PC-3 (cell line): ENCODE results near the gene GCAT. TPM values are rescaled to one million over a fixed set of nuclear protein-coding genes. Genes with fewer than 3 reads are reported as not detected.

Experiments
- ATAC-seq: fragments of 200-7000 bp; cut with Tn5 transposase; 2 replicates; pipeline ENCODE4 v1.9.1; 2020; ENCODE audit warnings: mild to moderate bottlenecking, moderate library complexity
- BruUV-seq: library from RNA; stranded (reverse); fragments of 400-500 nt; replicated peaks from 2 replicates; lab custom pipeline; 2021; lab: Mats Ljungman, UMichigan
- CTCF ChIA-PET: fragments of 300-600 bp; sonication (Branson Sonifier 250); formaldehyde crosslinking; loops from one replicate; lab custom pipeline; 2022; ENCODE audit warnings: antibody characterized with exemption; lab: Charles Lee
- POLR2A ChIA-PET: fragments of 300-600 bp; sonication (Branson Sonifier 250); formaldehyde crosslinking; loops from one replicate; lab custom pipeline; 2022; ENCODE audit warnings: antibody characterized with exemption; ENCODE audit not compliant: unreplicated experiment; lab: Charles Lee
- DNase-seq: peaks from one replicate; pipeline ENCODE4 v3.0.0-alpha.2; 2015
- H2AFZ ChIP-seq: fragments of 300-600 bp; sonication (generic); 2 replicates; pipeline ENCODE4 v1.6.0; 2016; ENCODE audit warnings: antibody characterized with exemption, low read length
- H3F3A ChIP-seq: fragments of 300-600 bp; sonication (generic); one replicate; pipeline ENCODE4 v1.6.0; 2017; ENCODE audit warnings: antibody characterized with exemption, low read length, control low read depth, mild to moderate bottlenecking; ENCODE audit not compliant: unreplicated experiment
- H3K27ac ChIP-seq: fragments of 300-600 bp; sonication (generic); 2 replicates; pipeline ENCODE4 v1.5.1; 2016; ENCODE audit warnings: mild to moderate bottlenecking, low read length
- H3K27me3 ChIP-seq: fragments of 300-600 bp; sonication (generic); 2 replicates; pipeline ENCODE4 v1.6.1; 2016; ENCODE audit warnings: low read length, mixed read lengths
- H3K36me3 ChIP-seq: fragments of 300-600 bp; sonication (generic); 2 replicates; pipeline ENCODE4 v1.6.1; 2016; ENCODE audit warnings: low read depth, mixed run types, low read length, mixed read lengths
- H3K4me1 ChIP-seq: fragments of 300-600 bp; sonication (generic); 2 replicates; pipeline ENCODE4 v1.5.1; 2016; ENCODE audit warnings: low read length; ENCODE audit not compliant: insufficient read depth
- H3K4me2 ChIP-seq: fragments of 300-600 bp; sonication (generic); 2 replicates; pipeline ENCODE4 v1.6.0; 2016; ENCODE audit warnings: low read length
- H3K4me3 ChIP-seq: fragments of 300-600 bp; sonication (generic); 2 replicates; pipeline ENCODE4 v1.5.1; 2016; ENCODE audit warnings: mild to moderate bottlenecking, low read length, mixed read lengths
- H3K79me2 ChIP-seq: fragments of 300-600 bp; sonication (generic); 2 replicates; pipeline ENCODE4 v1.6.1; 2017; ENCODE audit warnings: low read length, mixed read lengths
- H3K9ac ChIP-seq: fragments of 300-600 bp; sonication (generic); 2 replicates; pipeline ENCODE4 v1.6.0; 2016; ENCODE audit warnings: mild to moderate bottlenecking, low read length
- H3K9me2 ChIP-seq: fragments of 300-600 bp; sonication (generic); replicated peaks from 2 replicates; pipeline ENCODE4 v1.6.1; 2016; ENCODE audit warnings: mixed run types, low read length, mixed read lengths
- H3K9me3 ChIP-seq: fragments of 300-600 bp; sonication (generic); 2 replicates; pipeline ENCODE4 v1.6.1; 2016; ENCODE audit warnings: low read length, mixed read lengths
- H4K20me1 ChIP-seq: fragments of 300-600 bp; sonication (generic); 2 replicates; pipeline ENCODE4 v1.6.1; 2016; ENCODE audit warnings: low read length, mixed read lengths
- EZH2 ChIP-seq: fragments of 300-600 bp; sonication (generic); IDR thresholded peaks from one replicate; pipeline ENCODE4 v1.6.1; 2017; ENCODE audit warnings: antibody characterized with exemption, mild to moderate bottlenecking, low read length; ENCODE audit not compliant: unreplicated experiment
- EZH2phosphoT487 ChIP-seq: fragments of 300-600 bp; sonication (generic); IDR thresholded peaks from 2 replicates; pipeline ENCODE4 v1.6.1; 2018; ENCODE audit warnings: mild to moderate bottlenecking, antibody characterized with exemption, low read length, borderline replicate concordance
- intact Hi-C: fragments of 100-400 bp; cut with micrococcal nuclease; formaldehyde crosslinking; loops from 2 replicates; pipeline ENCODE4 v1.9.0; 2023
- total RNA-seq: library from RNA; depleted of rRNA; stranded (reverse); fragments of >200 nt; gene quantifications from 2 replicates; pipeline ENCODE4 v1.2.3, GENCODE V29; 2014
- TF ChIP-seq, protein P1 (sequence below): fragments of 300-600 bp; sonication (generic); conservative IDR thresholded peaks from 2 replicates; pipeline ENCODE4 v1.5.1; 2017; ENCODE audit warnings: antibody characterized with exemption, low read depth, mild to moderate bottlenecking, low read length

The GCAT gene
- total RNA-seq, 1 experiment from 2014 or later: 26.0 TPM

DNA sequence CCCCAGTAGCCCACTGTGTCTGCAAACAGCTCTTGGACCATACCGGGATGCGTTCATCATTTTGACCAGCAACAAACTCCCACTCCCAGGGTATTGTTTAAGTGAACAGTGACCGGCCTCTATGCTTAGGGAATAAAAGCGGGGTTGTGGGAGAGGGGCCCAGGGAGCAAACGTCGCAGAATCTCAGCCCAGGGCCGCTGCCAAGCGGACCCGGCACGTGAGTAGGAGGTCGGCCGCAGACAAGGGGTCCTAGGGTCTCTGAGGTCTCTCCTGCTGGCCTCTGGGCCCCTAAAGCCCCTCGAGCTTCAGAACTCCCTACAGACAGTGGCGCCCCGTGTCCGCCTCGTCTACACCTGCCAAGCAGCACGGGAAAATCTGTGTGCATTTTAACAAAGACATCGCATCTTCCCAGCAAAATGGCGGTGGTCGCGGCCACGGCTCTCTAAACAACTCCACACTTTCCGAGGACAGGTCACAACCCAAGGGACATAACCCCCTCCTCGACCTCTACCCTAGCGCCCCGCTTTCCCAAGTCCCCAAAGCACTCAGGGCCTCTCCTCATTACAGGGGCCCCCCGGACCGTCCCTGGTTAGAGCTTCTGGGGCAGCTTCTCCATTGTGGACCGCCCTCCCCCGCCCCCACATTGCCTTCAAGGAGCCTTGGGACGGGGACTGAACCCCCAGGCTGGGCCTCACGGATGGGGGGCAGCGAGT is 3.9 kb upstream of the GCAT start:
- Histone ChIP-seq H3K9me2 (no peaks in the 10 kb centered on the region), H3K36me3 (no peaks in the 10 kb centered on the region), H3K9me3 (no peaks in the 10 kb centered on the region), H3K27me3 (no peaks in the 10 kb centered on the region), H3F3A (peaks cover 18% of the 10 kb centered on the region), H3K4me3 (peak overlapping the region; percentile 100), H3K79me2 (peaks cover 26% of the 10 kb centered on the region), H4K20me1 (peaks cover 21% of the 10 kb centered on the region), H2AFZ (peak overlapping the region; percentile 34; the same call in 1 of the 2 replicates), H3K27ac (peak overlapping the region; percentile 66; the same call in 1 of the 2 replicates), H3K4me1 (peaks cover 17% of the 10 kb centered on the region), H3K9ac (peak overlapping the region; percentile 95), H3K4me2 (peak overlapping the region; percentile 100)
- DNase-seq: no peak
- no peak for ATAC-seq
- ChIA-PET POLR2A (no interaction called here), CTCF (no interaction called here)
- TF ChIP-seq EZH2phosphoT487 (no peak), EZH2 (no peak)
- TF ChIP-seq, protein P1, sequence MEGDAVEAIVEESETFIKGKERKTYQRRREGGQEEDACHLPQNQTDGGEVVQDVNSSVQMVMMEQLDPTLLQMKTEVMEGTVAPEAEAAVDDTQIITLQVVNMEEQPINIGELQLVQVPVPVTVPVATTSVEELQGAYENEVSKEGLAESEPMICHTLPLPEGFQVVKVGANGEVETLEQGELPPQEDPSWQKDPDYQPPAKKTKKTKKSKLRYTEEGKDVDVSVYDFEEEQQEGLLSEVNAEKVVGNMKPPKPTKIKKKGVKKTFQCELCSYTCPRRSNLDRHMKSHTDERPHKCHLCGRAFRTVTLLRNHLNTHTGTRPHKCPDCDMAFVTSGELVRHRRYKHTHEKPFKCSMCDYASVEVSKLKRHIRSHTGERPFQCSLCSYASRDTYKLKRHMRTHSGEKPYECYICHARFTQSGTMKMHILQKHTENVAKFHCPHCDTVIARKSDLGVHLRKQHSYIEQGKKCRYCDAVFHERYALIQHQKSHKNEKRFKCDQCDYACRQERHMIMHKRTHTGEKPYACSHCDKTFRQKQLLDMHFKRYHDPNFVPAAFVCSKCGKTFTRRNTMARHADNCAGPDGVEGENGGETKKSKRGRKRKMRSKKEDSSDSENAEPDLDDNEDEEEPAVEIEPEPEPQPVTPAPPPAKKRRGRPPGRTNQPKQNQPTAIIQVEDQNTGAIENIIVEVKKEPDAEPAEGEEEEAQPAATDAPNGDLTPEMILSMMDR: no peak
- no TSS peak for BruUV-seq
- intact Hi-C loops: loop anchor here (10.0 kb wide), 1 partner anchor 119 kb away; the partner anchor contains the start of gene NOL12

DNA sequence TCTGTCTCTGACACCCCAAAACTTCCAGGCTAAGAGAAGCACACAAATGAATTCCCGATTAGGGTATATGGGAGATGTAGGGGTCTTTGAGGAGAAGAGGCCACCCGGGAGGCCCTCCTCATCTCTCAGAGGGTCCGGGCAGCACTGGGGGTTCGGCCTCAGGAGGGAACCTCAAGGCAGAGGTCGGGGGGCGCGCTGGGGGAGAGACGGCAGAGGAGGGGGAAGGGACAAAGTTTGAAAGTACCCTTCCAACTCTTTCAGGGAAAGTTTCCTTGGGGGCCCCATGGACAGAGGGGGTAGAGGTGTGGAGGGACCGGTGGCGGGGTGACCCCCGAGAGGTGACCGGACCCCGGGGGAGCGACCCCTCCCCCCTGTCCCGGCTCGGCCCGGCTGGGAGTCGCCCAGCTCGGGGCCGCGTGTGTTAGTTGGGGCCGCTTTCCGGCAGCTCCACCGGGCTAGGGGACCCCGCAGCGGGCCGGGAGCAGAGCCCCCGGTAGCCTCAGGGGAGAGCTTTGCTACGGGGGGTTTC is 3.3 kb upstream of the GCAT start:
- Histone ChIP-seq H3K9me3 (no peaks in the 10 kb centered on the region), H3K4me3 (peak overlapping the region; percentile 100), H3K27ac (peak overlapping the region; percentile 66), H3K4me2 (peak overlapping the region; percentile 84), H3K9ac (peak overlapping the region; percentile 95), H2AFZ (peak overlapping the region; percentile 34; the same call in 1 of the 2 replicates), H3K27me3 (no peaks in the 10 kb centered on the region), H3K79me2 (peaks cover 30% of the 10 kb centered on the region), H3K9me2 (no peaks in the 10 kb centered on the region), H4K20me1 (peaks cover 21% of the 10 kb centered on the region), H3K36me3 (no peaks in the 10 kb centered on the region), H3K4me1 (peaks cover 17% of the 10 kb centered on the region), H3F3A (peaks cover 18% of the 10 kb centered on the region)
- TF ChIP-seq, protein P1: no peak
- TF ChIP-seq EZH2phosphoT487: no peak
- no peak for TF ChIP-seq EZH2
- ChIA-PET POLR2A (interaction anchor here (0.6 kb wide), 1 partner anchor 1421 kb away, joined by 4 read pairs; no protein-coding TSS in a partner anchor), CTCF (no interaction called here)
- intact Hi-C loops: loop anchor here (10.0 kb wide), 1 partner anchor 120 kb away; the partner anchor contains the start of gene NOL12
- no peak for DNase-seq
- BruUV-seq: no TSS peak
- ATAC-seq: no peak
